DOHH2 (cell line): Measurements from ENCODE around the gene TP53I13.

Source experiments
- EZH2phosphoT487 ChIP-seq: fragments of 200-600 bp; sonication (generic); IDR thresholded peaks from 2 replicates; pipeline ENCODE4 v1.6.1; 2017; ENCODE audit warnings: borderline replicate concordance, mild to moderate bottlenecking, antibody characterized with exemption, low read length, moderate library complexity, mixed read lengths
- TF ChIP-seq, protein P1 (sequence below): fragments of 200-600 bp; sonication (generic); IDR thresholded peaks from one replicate; pipeline ENCODE4 v1.5.1; 2014; ENCODE audit warnings: antibody characterized with exemption, mild to moderate bottlenecking, low read depth, low read length; ENCODE audit not compliant: poor library complexity, severe bottlenecking

DNA sequence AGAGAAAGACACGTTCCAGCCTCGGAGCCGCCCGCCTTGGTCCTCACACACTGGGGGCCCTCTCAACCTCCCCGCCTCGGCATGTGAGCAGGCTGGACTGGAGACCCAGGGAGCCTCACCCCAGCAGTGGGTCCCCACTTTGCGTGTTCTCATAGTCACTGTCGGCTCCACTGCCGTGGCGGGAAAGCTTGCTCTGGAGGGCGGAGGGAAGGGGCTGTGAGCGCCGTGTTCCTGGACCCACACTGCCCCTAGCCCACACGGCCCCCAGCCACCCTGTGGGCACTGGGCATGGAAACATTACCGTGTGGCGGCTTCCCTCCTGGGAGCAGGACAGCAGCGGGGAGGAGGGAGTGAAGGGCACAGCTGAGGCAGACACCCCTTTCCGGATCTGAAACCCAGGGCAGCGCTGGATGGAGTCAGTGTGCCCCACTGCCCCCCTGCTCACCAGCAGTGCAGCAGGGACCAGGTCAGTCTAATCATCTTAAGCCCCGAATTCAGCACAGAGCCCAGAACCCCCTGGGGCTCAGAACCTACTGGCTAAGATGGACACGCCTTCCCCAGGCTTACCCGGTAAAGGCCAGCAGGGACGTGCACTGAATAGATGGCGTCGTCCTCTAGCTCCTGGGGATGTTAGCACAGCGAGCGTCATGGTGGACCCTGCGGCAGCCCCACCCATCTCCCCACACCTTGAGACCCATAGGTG is 7.2 kb downstream of the TP53I13 start:
- TF ChIP-seq, protein P1, sequence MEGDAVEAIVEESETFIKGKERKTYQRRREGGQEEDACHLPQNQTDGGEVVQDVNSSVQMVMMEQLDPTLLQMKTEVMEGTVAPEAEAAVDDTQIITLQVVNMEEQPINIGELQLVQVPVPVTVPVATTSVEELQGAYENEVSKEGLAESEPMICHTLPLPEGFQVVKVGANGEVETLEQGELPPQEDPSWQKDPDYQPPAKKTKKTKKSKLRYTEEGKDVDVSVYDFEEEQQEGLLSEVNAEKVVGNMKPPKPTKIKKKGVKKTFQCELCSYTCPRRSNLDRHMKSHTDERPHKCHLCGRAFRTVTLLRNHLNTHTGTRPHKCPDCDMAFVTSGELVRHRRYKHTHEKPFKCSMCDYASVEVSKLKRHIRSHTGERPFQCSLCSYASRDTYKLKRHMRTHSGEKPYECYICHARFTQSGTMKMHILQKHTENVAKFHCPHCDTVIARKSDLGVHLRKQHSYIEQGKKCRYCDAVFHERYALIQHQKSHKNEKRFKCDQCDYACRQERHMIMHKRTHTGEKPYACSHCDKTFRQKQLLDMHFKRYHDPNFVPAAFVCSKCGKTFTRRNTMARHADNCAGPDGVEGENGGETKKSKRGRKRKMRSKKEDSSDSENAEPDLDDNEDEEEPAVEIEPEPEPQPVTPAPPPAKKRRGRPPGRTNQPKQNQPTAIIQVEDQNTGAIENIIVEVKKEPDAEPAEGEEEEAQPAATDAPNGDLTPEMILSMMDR = no peak
- TF ChIP-seq EZH2phosphoT487 = no peak
